Esophagus muscularis mucosa (tissue), 3 donors: ENCODE measurements around the gene F7.

ENCODE experiments used
- CTCF ChIP-seq, 3 experiments: fragments of 200-600 bp in 2 of 3; fragments of 450-650 bp in 1 of 3; sonication (generic) in 2 of 3; IDR thresholded peaks; one replicate each; pipeline ENCODE4 v1.5.1; 2017 to 2019; ENCODE audit warnings: antibody characterized with exemption in 3 of 3, mild to moderate bottlenecking in 2 of 3, moderate library complexity in 1 of 3
- POLR2A ChIP-seq: fragments of 450-650 bp; IDR thresholded peaks from one replicate; pipeline ENCODE4 v1.6.1; 2017; ENCODE audit warnings: antibody characterized with exemption, moderate library complexity, mild to moderate bottlenecking, low read depth
- POLR2AphosphoS5 ChIP-seq, 2 donors: sonication (generic); formaldehyde crosslinking; IDR thresholded peaks; one replicate each; pipeline ENCODE4 v1.6.1; 2017; ENCODE audit warnings: antibody characterized with exemption in 2 of 2

- TF ChIP-seq CTCF (IDR thresholded peaks at IDR 0.05) (no peak), POLR2AphosphoS5 (IDR thresholded peaks at IDR 0.05) (no peak), POLR2A (no peak)
These were observed 14.2 kb downstream of the F7 start for GRCh38 chr13:113119822-113120189.
